Activated CD8-positive, alpha-beta T cell treated with anti-CD3 and anti-CD28 coated beads for 36 hours (primary cell): ENCODE results near the gene SRP68. TPM values are rescaled to one million over a fixed set of nuclear protein-coding genes. Genes with fewer than 3 reads are reported as not detected.
A peak's percentile ranks its signal among the peaks of the same experiment; 100 is the strongest.

Experiments used
- ATAC-seq: fragments of 200-7000 bp; cut with Tn5 transposase; one replicate; pipeline ENCODE4 v1.10.0; 2021; ENCODE audit warnings: mild to moderate bottlenecking, moderate library complexity
- CTCF ChIA-PET: fragments of 350-600 bp; sonication (Branson Sonifier 250); formaldehyde crosslinking; loops from one replicate; lab custom pipeline; 2021; ENCODE audit warnings: antibody characterized with exemption; lab: Charles Lee
- POLR2A ChIA-PET: fragments of 350-600 bp; sonication (Branson Sonifier 250); formaldehyde crosslinking; loops from one replicate; lab custom pipeline; 2021; ENCODE audit warnings: antibody characterized with exemption; lab: Charles Lee
- DNase-seq: peaks from one replicate; pipeline ENCODE4 v3.0.0-alpha.2; 2020
- H3K27ac Mint-ChIP-seq: one replicate; pipeline ENCODE4 v1.8.0; 2021; ENCODE audit warnings: mild to moderate bottlenecking, mixed read lengths
- H3K27me3 Mint-ChIP-seq: one replicate; pipeline ENCODE4 v1.8.0; 2021; ENCODE audit warnings: mixed read lengths
- H3K36me3 Mint-ChIP-seq: one replicate; pipeline ENCODE4 v1.8.0; 2021; ENCODE audit warnings: low read depth, mixed read lengths
- H3K4me1 Mint-ChIP-seq: one replicate; pipeline ENCODE4 v1.8.0; 2021; ENCODE audit warnings: low read depth, mixed read lengths
- H3K4me3 Mint-ChIP-seq: one replicate; pipeline ENCODE4 v1.8.0; 2021; ENCODE audit warnings: mild to moderate bottlenecking, moderate library complexity, mixed read lengths
- H3K9me3 Mint-ChIP-seq: one replicate; pipeline ENCODE4 v1.8.0; 2021; ENCODE audit warnings: mixed read lengths
- CTCF ChIP-seq: fragments of 200-600 bp; IDR thresholded peaks from one replicate; pipeline ENCODE4 v1.8.0; 2022; ENCODE audit warnings: antibody characterized with exemption, mild to moderate bottlenecking
- intact Hi-C: fragments of 100-400 bp; cut with micrococcal nuclease; formaldehyde crosslinking; loops from one replicate; pipeline ENCODE4 v1.10.0; 2022
- total RNA-seq, 2 experiments: library from RNA; stranded (reverse); gene quantifications; one replicate each; pipeline ENCODE4 v1.2.3, GENCODE V29; 2021

SRP68 gene
- total RNA-seq, 2 experiments from 2014 or later = 132 to 135 TPM

- Mint-ChIP-seq H3K27me3 (no peaks in the 10 kb centered on the region), H3K36me3 (no peaks in the 10 kb centered on the region), H3K4me1 (peaks cover 10% of the 10 kb centered on the region), H3K4me3 (no peak overlapping the region), H3K27ac (no peak overlapping the region), H3K9me3 (no peaks in the 10 kb centered on the region)
- DNase-seq (no peak), ATAC-seq (no peak)
- no peak for TF ChIP-seq CTCF
- POLR2A ChIA-PET = interaction anchor here (0.6 to 0.8 kb wide), 2 partner anchors 9 to 73 kb away, joined by 3 to 4 read pairs; no protein-coding TSS in a partner anchor
- CTCF ChIA-PET = interaction anchor here (0.9 kb wide), 1 partner anchor 13 kb away, joined by 3 read pairs; no protein-coding TSS in a partner anchor
- intact Hi-C loops = no loop called here
Observed at GRCh38 chr17:76024353-76024752, 48.0 kb downstream of the SRP68 start.

GRCh38 chr17:76023900-76024237, 48.4 kb downstream of the SRP68 start:
- DNase-seq (no peak), ATAC-seq (no peak)
- intact Hi-C loops = no loop called here
- ChIA-PET POLR2A (interaction anchor here (0.6 to 0.8 kb wide), 3 partner anchors 8 to 74 kb away, joined by 3 to 4 read pairs (median 3); no protein-coding TSS in a partner anchor), CTCF (interaction anchor here (0.9 kb wide), 1 partner anchor 14 kb away, joined by 3 read pairs; no protein-coding TSS in a partner anchor)
- H3K27me3 Mint-ChIP-seq = no peaks in the 10 kb centered on the region
- no peak for TF ChIP-seq CTCF
- H3K27ac Mint-ChIP-seq = no peak overlapping the region
- no peak overlapping the region for H3K4me3 Mint-ChIP-seq
- peaks cover 5% of the 10 kb centered on the region for H3K4me1 Mint-ChIP-seq
- no peaks in the 10 kb centered on the region for H3K9me3 Mint-ChIP-seq
- H3K36me3 Mint-ChIP-seq = no peaks in the 10 kb centered on the region

GRCh38 chr17:76022973-76023899, 49.1 kb downstream of the SRP68 start:
- Mint-ChIP-seq H3K36me3 (no peaks in the 10 kb centered on the region), H3K4me3 (no peak overlapping the region), H3K27ac (peak overlapping the region; percentile 38), H3K4me1 (no peaks in the 10 kb centered on the region), H3K9me3 (no peaks in the 10 kb centered on the region), H3K27me3 (no peaks in the 10 kb centered on the region)
- intact Hi-C loops = no loop called here
- ChIA-PET POLR2A (interaction anchor here (0.6 to 0.8 kb wide), 3 partner anchors 8 to 74 kb away, joined by 3 to 4 read pairs (median 3); no protein-coding TSS in a partner anchor), CTCF (interaction anchor here (0.9 kb wide), 1 partner anchor 15 kb away, joined by 3 read pairs; no protein-coding TSS in a partner anchor)
- DNase-seq (no peak), ATAC-seq (no peak)
- TF ChIP-seq CTCF = no peak

- Mint-ChIP-seq H3K36me3 (no peaks in the 10 kb centered on the region), H3K27me3 (no peaks in the 10 kb centered on the region), H3K9me3 (no peaks in the 10 kb centered on the region), H3K4me3 (no peak overlapping the region), H3K27ac (no peak overlapping the region), H3K4me1 (no peaks in the 10 kb centered on the region)
- ChIA-PET POLR2A (no interaction called here), CTCF (no interaction called here)
- no peak for TF ChIP-seq CTCF
- intact Hi-C loops = no loop called here
- DNase-seq (no peak), ATAC-seq (no peak)
Observed at GRCh38 chr17:76022285-76022684, 50.0 kb downstream of the SRP68 start.
